HCT116 (cell line): ENCODE measurements around the gene NRXN2. TPM values are rescaled to one million over a fixed set of nuclear protein-coding genes. Genes with fewer than 3 reads are reported as not detected.

Source experiments
- ATAC-seq: fragments of 200-7000 bp; cut with Tn5 transposase; 2 replicates; pipeline ENCODE4 v1.9.1; 2020; ENCODE audit warnings: mild to moderate bottlenecking, moderate library complexity
- BruUV-seq: library from RNA; stranded (reverse); fragments of 400-500 nt; replicated peaks from 2 replicates; lab custom pipeline; 2021; lab: Mats Ljungman, UMichigan
- CTCF ChIA-PET: fragments of 300-600 bp; sonication (Branson Sonifier 250); formaldehyde crosslinking; loops from one replicate; lab custom pipeline; 2021; ENCODE audit warnings: antibody characterized with exemption; lab: Charles Lee
- POLR2A ChIA-PET: fragments of 300-600, 350-600 bp; sonication (Branson Sonifier 250); formaldehyde crosslinking; loops from one replicate; lab custom pipeline; 2021; ENCODE audit warnings: antibody characterized with exemption; lab: Charles Lee
- RAD21 ChIA-PET, 2 experiments: fragments of 300-600 bp; sonication (Branson Sonifier 250); formaldehyde crosslinking; loops; one replicate each; lab custom pipeline; 2023; ENCODE audit warnings: low total read pairs in 2 of 2; ENCODE audit not compliant: uncharacterized antibody in 2 of 2, unreplicated experiment in 2 of 2, low non-redundant PET in 1 of 2; lab: Charles Lee
- DNase-seq: peaks from one replicate; pipeline ENCODE4 v3.0.0-alpha.2; 2010; ENCODE audit warnings: low read depth, low spot score
- H2AFZ ChIP-seq: fragments of 200-600 bp; shearing (Covaris generic), sonication (generic); 2 replicates; pipeline ENCODE4 v1.6.1; 2017; ENCODE audit warnings: low read depth, mixed run types, mixed read lengths, antibody characterized with exemption, low read length; ENCODE audit not compliant: poor library complexity, severe bottlenecking
- H3K27ac ChIP-seq: 2 replicates; pipeline ENCODE4 v1.5.1; 2012; ENCODE audit warnings: low read depth, low read length
- H3K27me3 ChIP-seq: fragments of 200-600 bp; sonication (generic); 2 replicates; pipeline ENCODE4 v1.6.1; 2016; ENCODE audit warnings: mixed run types, low read length, mixed read lengths; ENCODE audit not compliant: insufficient read depth
- H3K36me3 ChIP-seq, 2 experiments: fragments of 200-500 bp in 1 of 2; fragments of 200-600 bp in 1 of 2; sonication (Bioruptor generic) in 1 of 2; sonication (generic) in 1 of 2; 2 replicates each; pipeline versions ENCODE4 v1.5.1 to v1.6.1; 2014 to 2016; ENCODE audit warnings: low read length in 2 of 2, inconsistent platforms in 1 of 2, mixed read lengths in 1 of 2, mixed run types in 1 of 2; ENCODE audit not compliant: insufficient read depth in 2 of 2, control insufficient read depth in 1 of 2
- H3K4me1 ChIP-seq, 2 experiments: fragments of 200-600 bp in 1 of 2; sonication (generic) in 1 of 2; 2 replicates each; pipeline versions ENCODE4 v1.5.1 to v1.6.1; 2012 to 2017; ENCODE audit warnings: low read length in 2 of 2, inconsistent platforms in 1 of 2, mild to moderate bottlenecking in 1 of 2, mixed read lengths in 1 of 2, mixed run types in 1 of 2, moderate library complexity in 1 of 2; ENCODE audit not compliant: insufficient read depth in 2 of 2, control insufficient read depth in 1 of 2
- H3K4me2 ChIP-seq: fragments of 200-600 bp; sonication (generic); 2 replicates; pipeline ENCODE4 v1.6.1; 2017; ENCODE audit warnings: mixed run types, low read length, mixed read lengths
- H3K4me3 ChIP-seq, 2 experiments: fragments of 200-600 bp in 1 of 2; sonication (generic) in 1 of 2; replicated peaks in 1 of 2; 2 replicates each; pipeline ENCODE4 v1.5.1; 2011 to 2016; ENCODE audit warnings: low read length in 2 of 2, control low read depth in 1 of 2, low read depth in 1 of 2, mild to moderate bottlenecking in 1 of 2, mixed read lengths in 1 of 2, mixed run types in 1 of 2
- H3K79me2 ChIP-seq: fragments of 200-600 bp; sonication (generic); 2 replicates; pipeline ENCODE4 v1.6.1; 2017; ENCODE audit warnings: mild to moderate bottlenecking, mixed run types, low read length, moderate library complexity, mixed read lengths; ENCODE audit not compliant: insufficient read depth
- H3K9ac ChIP-seq: fragments of 200-600 bp; sonication (generic); 2 replicates; pipeline ENCODE4 v1.6.1; 2016; ENCODE audit warnings: low read length, mixed read lengths
- H3K9me2 ChIP-seq: fragments of 200-600 bp; sonication (generic), shearing (Covaris generic); 2 replicates; pipeline ENCODE4 v1.6.1; 2017; ENCODE audit warnings: mixed run types, mild to moderate bottlenecking, moderate library complexity; ENCODE audit not compliant: insufficient read depth
- H3K9me3 ChIP-seq, 2 experiments: fragments of 200-500 bp in 1 of 2; fragments of 200-600 bp in 1 of 2; sonication (Bioruptor generic) in 1 of 2; sonication (generic) in 1 of 2; 2 replicates each; pipeline ENCODE4 v1.6.1; 2014 to 2017; ENCODE audit warnings: low read length in 2 of 2, mixed read lengths in 2 of 2, inconsistent platforms in 1 of 2, low read depth in 1 of 2, mild to moderate bottlenecking in 1 of 2, mixed run types in 1 of 2, moderate library complexity in 1 of 2; ENCODE audit not compliant: control insufficient read depth in 1 of 2, insufficient read depth in 1 of 2
- H4K20me1 ChIP-seq: fragments of 200-600 bp; sonication (generic), shearing (Covaris generic); 2 replicates; pipeline ENCODE4 v1.6.1; 2017; ENCODE audit warnings: mixed run types, mild to moderate bottlenecking, moderate library complexity; ENCODE audit not compliant: insufficient read depth
- CEBPB ChIP-seq: IDR thresholded peaks from 2 replicates; pipeline ENCODE4 v1.6.1; 2012; ENCODE audit warnings: low read depth
- EGR1 ChIP-seq: IDR thresholded peaks from 2 replicates; pipeline ENCODE4 v1.6.1; 2012; ENCODE audit warnings: low read depth
- ELF1 ChIP-seq: IDR thresholded peaks from 2 replicates; pipeline ENCODE4 v1.6.1; 2012; ENCODE audit warnings: low read depth, borderline replicate concordance
- EZH2 ChIP-seq: fragments of 200-600 bp; sonication (generic); IDR thresholded peaks from 2 replicates; pipeline ENCODE4 v1.6.1; 2017; ENCODE audit warnings: antibody characterized with exemption, mixed run types
- EZH2phosphoT487 ChIP-seq: fragments of 200-600 bp; IDR thresholded peaks from 2 replicates; pipeline ENCODE4 v1.6.1; 2018; ENCODE audit warnings: antibody characterized with exemption, borderline replicate concordance
- JUND ChIP-seq: IDR thresholded peaks from 2 replicates; pipeline ENCODE4 v1.6.1; 2012
- POLR2A ChIP-seq: IDR thresholded peaks from 2 replicates; pipeline ENCODE4 v1.7.0; 2011; ENCODE audit warnings: borderline replicate concordance; ENCODE audit not compliant: insufficient read depth, insufficient read length; ENCODE audit errors: extremely low read depth
- TCF7L2 ChIP-seq: IDR thresholded peaks from 2 replicates; pipeline ENCODE4 v1.7.0; 2011; ENCODE audit warnings: borderline replicate concordance, inconsistent platforms; ENCODE audit not compliant: insufficient read depth, insufficient read length; ENCODE audit errors: extremely low read depth
- intact Hi-C: fragments of 100-400 bp; cut with micrococcal nuclease; formaldehyde crosslinking; loops from 2 replicates; pipeline ENCODE4 v1.10.0; 2022
- total RNA-seq: library from RNA; stranded (reverse); gene quantifications from one replicate; pipeline ENCODE4 v1.2.1, GENCODE V29; 2021; ENCODE audit not compliant: unreplicated experiment
- TF ChIP-seq, protein P1 (sequence below), 3 experiments: fragments of 200-600 bp in 1 of 3; sonication (generic) in 1 of 3; IDR thresholded peaks in 2 of 3; conservative IDR thresholded peaks in 1 of 3; 2 replicates each; pipeline ENCODE4 v1.5.1; 2012 to 2017; ENCODE audit warnings: low read depth in 2 of 3, low read length in 2 of 3, antibody characterized with exemption in 1 of 3, borderline replicate concordance in 1 of 3, control low read depth in 1 of 3, mild to moderate bottlenecking in 1 of 3, mixed read lengths in 1 of 3, mixed run types in 1 of 3, moderate library complexity in 1 of 3; ENCODE audit not compliant: insufficient read depth in 1 of 3
- TF ChIP-seq, protein P2 (sequence below): IDR thresholded peaks from 2 replicates; pipeline ENCODE4 v1.6.1; 2011; ENCODE audit warnings: mild to moderate bottlenecking, low read length, moderate library complexity; ENCODE audit not compliant: insufficient replicate concordance; ENCODE audit errors: extremely low read depth
- TF ChIP-seq, protein P3 (sequence below): IDR thresholded peaks from 2 replicates; pipeline ENCODE4 v1.6.1; 2012; ENCODE audit warnings: low read depth

Gene NRXN2
- total RNA-seq, 1 experiment from 2014 or later, result 1.5 TPM

DNA sequence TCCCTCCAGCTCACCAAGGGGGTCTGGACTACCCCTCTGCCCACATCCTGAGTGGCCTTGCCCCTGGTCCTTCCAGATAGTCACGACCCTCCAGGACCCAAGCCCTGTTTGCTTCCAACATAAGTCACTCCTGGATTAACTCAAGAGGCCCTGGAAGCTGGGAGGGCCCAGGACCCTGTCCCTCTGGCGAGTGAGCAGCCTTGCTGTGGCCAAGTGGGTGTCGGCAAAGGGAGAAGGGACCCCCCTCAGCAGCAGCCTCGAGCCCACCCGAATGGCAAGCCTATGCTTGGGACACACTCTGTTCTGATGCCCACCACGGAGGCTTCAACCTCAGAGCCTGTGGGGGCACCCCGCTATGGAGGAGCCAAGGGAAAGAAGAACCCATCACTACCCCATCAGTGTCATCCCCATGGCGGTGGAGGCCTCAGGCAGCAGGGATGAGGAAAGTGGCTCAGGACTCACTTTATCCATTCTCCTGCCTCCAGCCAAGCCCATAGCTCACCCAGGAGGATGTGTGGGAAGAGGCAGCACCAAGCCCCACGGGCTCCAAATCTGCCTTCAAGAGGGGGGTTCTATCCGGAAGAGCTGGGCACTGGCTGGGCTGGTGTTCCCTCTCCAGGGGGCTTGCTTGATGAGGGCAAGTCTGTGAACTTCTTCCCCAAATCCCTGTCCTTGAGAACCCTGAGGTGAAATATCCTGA lies 119.4 kb downstream of the NRXN2 start:
- H3K27me3 ChIP-seq, result no peaks in the 10 kb centered on the region
- H4K20me1 ChIP-seq, result no peaks in the 10 kb centered on the region
- H2AFZ ChIP-seq, result no peak overlapping the region
- BruUV-seq, result no TSS peak
- no peak overlapping the region for H3K4me3 ChIP-seq
- no peaks in the 10 kb centered on the region for H3K4me1 ChIP-seq
- H3K36me3 ChIP-seq, result no peaks in the 10 kb centered on the region
- H3K79me2 ChIP-seq, result no peaks in the 10 kb centered on the region
- no peaks in the 10 kb centered on the region for H3K9me3 ChIP-seq
- ChIA-PET RAD21 (no interaction called here), CTCF (no interaction called here), POLR2A (no interaction called here)
- H3K4me2 ChIP-seq, result no peak overlapping the region
- intact Hi-C loops, result no loop called here
- H3K9ac ChIP-seq, result no peak overlapping the region
- H3K9me2 ChIP-seq, result no peaks in the 10 kb centered on the region
- DNase-seq, result no peak
- no peak for ATAC-seq
- TF ChIP-seq POLR2A (no peak), TCF7L2 (no peak)
- TF ChIP-seq, all 23 proteins: peak for 0
- H3K27ac ChIP-seq, result no peak overlapping the region

DNA sequence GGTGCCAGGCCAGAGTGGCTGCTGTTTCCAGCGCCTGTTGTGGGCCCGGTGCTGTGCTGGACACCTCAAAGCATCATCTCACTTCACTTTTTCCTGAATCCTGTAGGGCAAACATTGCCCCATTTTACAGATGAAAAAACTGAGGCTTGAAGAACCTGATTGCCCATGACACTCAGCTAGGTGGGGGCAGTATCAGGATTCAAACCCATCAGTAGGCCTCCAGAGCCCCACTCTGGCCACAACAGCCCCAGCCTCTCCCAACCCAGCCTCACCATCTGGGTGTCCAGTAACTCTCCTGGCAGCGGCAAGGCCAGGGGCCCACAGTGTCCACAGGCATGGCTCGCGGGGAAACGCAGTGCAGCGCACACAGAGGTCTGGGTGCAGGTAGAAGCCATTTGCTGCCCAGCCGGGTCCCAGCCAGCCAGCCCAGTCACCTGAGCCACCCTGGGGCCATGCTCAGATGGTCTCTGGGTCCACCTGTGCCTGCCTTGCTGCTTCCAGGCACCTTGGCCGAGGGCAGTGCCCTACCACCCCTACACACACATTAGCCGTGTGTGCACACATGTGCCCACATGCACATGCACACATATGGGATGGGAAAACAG lies 120.4 kb downstream of the NRXN2 start:
- H3K27me3 ChIP-seq, result no peaks in the 10 kb centered on the region
- ChIA-PET POLR2A (no interaction called here), RAD21 (no interaction called here), CTCF (no interaction called here)
- BruUV-seq, result no TSS peak
- H3K4me3 ChIP-seq, result no peak overlapping the region
- H2AFZ ChIP-seq, result no peak overlapping the region
- no peaks in the 10 kb centered on the region for H4K20me1 ChIP-seq
- H3K9me3 ChIP-seq, result no peaks in the 10 kb centered on the region
- no peak overlapping the region for H3K4me2 ChIP-seq
- ATAC-seq, result no peak
- H3K79me2 ChIP-seq, result no peaks in the 10 kb centered on the region
- H3K27ac ChIP-seq, result no peak overlapping the region
- DNase-seq, result no peak
- no peak overlapping the region for H3K9ac ChIP-seq
- H3K36me3 ChIP-seq, result no peaks in the 10 kb centered on the region
- intact Hi-C loops, result no loop called here
- H3K9me2 ChIP-seq, result no peaks in the 10 kb centered on the region
- H3K4me1 ChIP-seq, result no peaks in the 10 kb centered on the region
- TF ChIP-seq, protein P1, sequence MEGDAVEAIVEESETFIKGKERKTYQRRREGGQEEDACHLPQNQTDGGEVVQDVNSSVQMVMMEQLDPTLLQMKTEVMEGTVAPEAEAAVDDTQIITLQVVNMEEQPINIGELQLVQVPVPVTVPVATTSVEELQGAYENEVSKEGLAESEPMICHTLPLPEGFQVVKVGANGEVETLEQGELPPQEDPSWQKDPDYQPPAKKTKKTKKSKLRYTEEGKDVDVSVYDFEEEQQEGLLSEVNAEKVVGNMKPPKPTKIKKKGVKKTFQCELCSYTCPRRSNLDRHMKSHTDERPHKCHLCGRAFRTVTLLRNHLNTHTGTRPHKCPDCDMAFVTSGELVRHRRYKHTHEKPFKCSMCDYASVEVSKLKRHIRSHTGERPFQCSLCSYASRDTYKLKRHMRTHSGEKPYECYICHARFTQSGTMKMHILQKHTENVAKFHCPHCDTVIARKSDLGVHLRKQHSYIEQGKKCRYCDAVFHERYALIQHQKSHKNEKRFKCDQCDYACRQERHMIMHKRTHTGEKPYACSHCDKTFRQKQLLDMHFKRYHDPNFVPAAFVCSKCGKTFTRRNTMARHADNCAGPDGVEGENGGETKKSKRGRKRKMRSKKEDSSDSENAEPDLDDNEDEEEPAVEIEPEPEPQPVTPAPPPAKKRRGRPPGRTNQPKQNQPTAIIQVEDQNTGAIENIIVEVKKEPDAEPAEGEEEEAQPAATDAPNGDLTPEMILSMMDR (IDR thresholded peaks at IDR 0.05 in 2 of 3, conservative IDR thresholded peaks at IDR 0.05 in 1 of 3; ENCODE audit: borderline replicate concordance in 1 of 3, insufficient read depth in 1 of 3, low read depth in 2 of 3, low read length in 2 of 3), result no peak
- TF ChIP-seq EGR1 (no peak), POLR2A (no peak), JUND (no peak), EZH2 (no peak), ELF1 (no peak), CEBPB (no peak), EZH2phosphoT487 (no peak)
- TF ChIP-seq, protein P2, sequence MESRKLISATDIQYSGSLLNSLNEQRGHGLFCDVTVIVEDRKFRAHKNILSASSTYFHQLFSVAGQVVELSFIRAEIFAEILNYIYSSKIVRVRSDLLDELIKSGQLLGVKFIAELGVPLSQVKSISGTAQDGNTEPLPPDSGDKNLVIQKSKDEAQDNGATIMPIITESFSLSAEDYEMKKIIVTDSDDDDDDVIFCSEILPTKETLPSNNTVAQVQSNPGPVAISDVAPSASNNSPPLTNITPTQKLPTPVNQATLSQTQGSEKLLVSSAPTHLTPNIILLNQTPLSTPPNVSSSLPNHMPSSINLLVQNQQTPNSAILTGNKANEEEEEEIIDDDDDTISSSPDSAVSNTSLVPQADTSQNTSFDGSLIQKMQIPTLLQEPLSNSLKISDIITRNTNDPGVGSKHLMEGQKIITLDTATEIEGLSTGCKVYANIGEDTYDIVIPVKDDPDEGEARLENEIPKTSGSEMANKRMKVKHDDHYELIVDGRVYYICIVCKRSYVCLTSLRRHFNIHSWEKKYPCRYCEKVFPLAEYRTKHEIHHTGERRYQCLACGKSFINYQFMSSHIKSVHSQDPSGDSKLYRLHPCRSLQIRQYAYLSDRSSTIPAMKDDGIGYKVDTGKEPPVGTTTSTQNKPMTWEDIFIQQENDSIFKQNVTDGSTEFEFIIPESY, result no peak
- TF ChIP-seq, protein P3, sequence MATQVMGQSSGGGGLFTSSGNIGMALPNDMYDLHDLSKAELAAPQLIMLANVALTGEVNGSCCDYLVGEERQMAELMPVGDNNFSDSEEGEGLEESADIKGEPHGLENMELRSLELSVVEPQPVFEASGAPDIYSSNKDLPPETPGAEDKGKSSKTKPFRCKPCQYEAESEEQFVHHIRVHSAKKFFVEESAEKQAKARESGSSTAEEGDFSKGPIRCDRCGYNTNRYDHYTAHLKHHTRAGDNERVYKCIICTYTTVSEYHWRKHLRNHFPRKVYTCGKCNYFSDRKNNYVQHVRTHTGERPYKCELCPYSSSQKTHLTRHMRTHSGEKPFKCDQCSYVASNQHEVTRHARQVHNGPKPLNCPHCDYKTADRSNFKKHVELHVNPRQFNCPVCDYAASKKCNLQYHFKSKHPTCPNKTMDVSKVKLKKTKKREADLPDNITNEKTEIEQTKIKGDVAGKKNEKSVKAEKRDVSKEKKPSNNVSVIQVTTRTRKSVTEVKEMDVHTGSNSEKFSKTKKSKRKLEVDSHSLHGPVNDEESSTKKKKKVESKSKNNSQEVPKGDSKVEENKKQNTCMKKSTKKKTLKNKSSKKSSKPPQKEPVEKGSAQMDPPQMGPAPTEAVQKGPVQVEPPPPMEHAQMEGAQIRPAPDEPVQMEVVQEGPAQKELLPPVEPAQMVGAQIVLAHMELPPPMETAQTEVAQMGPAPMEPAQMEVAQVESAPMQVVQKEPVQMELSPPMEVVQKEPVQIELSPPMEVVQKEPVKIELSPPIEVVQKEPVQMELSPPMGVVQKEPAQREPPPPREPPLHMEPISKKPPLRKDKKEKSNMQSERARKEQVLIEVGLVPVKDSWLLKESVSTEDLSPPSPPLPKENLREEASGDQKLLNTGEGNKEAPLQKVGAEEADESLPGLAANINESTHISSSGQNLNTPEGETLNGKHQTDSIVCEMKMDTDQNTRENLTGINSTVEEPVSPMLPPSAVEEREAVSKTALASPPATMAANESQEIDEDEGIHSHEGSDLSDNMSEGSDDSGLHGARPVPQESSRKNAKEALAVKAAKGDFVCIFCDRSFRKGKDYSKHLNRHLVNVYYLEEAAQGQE, result no peak
